ENCODE results near the gene MARK1. TPM values are rescaled to one million over a fixed set of nuclear protein-coding genes. Genes with fewer than 3 reads are reported as not detected.

Gene MARK1
- total and polyA plus RNA-seq, 2 of the 13 experiments (the other 11 are each of a cell fraction or from before 2014, with no cell fraction given) = not detected

- TF ChIP-seq HOXA3 (CRISPR knock-in tag; IDR thresholded peaks at IDR 0.05) (peak; percentile 40; the same call in 1 of the 2 replicates), HNF1A (IDR thresholded peaks at IDR 0.05; ENCODE audit: low read depth) (no peak), HNF1A (CRISPR knock-in tag; IDR thresholded peaks at IDR 0.05; ENCODE audit: borderline replicate concordance) (peak; percentile 68; the same call in 1 of the 2 replicates), NR2F2 (IDR thresholded peaks at IDR 0.05; ENCODE audit: borderline replicate concordance, low read depth) (0 out of 2 replicates have a peak, but pooled peaks have one; percentile 55), MIXL1 (CRISPR knock-in tag; IDR thresholded peaks at IDR 0.05) (peak; percentile 25; the same call in 1 of the 2 replicates), PAXIP1 (CRISPR knock-in tag; conservative IDR thresholded peaks at IDR 0.05) (peak; percentile 67), HMG20A (CRISPR knock-in tag; IDR thresholded peaks at IDR 0.05; ENCODE audit: borderline replicate concordance) (peak; percentile 61; the same call in 1 of the 2 replicates), LCORL (IDR thresholded peaks at IDR 0.05) (no peak), LCORL (CRISPR knock-in tag; IDR thresholded peaks at IDR 0.05) (no peak), EP300 (IDR thresholded peaks at IDR 0.05; ENCODE audit: low read depth in 2 of 2, low read length in 2 of 2) (0 out of 4 replicates have a peak, but pooled peaks of 1 of the 2 experiments have one; percentile 43), EP300 (CRISPR knock-in tag; IDR thresholded peaks at IDR 0.05; ENCODE audit: borderline replicate concordance) (no peak), NR2F6 (IDR thresholded peaks at IDR 0.05) (peak; percentile 88), NR2F6 (CRISPR knock-in tag; IDR thresholded peaks at IDR 0.05) (peak; percentile 95), HDAC2 (CRISPR knock-in tag; IDR thresholded peaks at IDR 0.05) (peak; percentile 39; the same call in 1 of the 2 replicates)
- TF ChIP-seq, protein P1, sequence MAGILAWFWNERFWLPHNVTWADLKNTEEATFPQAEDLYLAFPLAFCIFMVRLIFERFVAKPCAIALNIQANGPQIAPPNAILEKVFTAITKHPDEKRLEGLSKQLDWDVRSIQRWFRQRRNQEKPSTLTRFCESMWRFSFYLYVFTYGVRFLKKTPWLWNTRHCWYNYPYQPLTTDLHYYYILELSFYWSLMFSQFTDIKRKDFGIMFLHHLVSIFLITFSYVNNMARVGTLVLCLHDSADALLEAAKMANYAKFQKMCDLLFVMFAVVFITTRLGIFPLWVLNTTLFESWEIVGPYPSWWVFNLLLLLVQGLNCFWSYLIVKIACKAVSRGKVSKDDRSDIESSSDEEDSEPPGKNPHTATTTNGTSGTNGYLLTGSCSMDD (CRISPR knock-in tag; IDR thresholded peaks at IDR 0.05) = no peak
- TF ChIP-seq, protein P2, sequence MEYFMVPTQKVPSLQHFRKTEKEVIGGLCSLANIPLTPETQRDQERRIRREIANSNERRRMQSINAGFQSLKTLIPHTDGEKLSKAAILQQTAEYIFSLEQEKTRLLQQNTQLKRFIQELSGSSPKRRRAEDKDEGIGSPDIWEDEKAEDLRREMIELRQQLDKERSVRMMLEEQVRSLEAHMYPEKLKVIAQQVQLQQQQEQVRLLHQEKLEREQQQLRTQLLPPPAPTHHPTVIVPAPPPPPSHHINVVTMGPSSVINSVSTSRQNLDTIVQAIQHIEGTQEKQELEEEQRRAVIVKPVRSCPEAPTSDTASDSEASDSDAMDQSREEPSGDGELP (IDR thresholded peaks at IDR 0.05; ENCODE audit: borderline replicate concordance, low read depth) = peak; percentile 18; the same call in 1 of the 2 replicates
- TF ChIP-seq, protein P3, sequence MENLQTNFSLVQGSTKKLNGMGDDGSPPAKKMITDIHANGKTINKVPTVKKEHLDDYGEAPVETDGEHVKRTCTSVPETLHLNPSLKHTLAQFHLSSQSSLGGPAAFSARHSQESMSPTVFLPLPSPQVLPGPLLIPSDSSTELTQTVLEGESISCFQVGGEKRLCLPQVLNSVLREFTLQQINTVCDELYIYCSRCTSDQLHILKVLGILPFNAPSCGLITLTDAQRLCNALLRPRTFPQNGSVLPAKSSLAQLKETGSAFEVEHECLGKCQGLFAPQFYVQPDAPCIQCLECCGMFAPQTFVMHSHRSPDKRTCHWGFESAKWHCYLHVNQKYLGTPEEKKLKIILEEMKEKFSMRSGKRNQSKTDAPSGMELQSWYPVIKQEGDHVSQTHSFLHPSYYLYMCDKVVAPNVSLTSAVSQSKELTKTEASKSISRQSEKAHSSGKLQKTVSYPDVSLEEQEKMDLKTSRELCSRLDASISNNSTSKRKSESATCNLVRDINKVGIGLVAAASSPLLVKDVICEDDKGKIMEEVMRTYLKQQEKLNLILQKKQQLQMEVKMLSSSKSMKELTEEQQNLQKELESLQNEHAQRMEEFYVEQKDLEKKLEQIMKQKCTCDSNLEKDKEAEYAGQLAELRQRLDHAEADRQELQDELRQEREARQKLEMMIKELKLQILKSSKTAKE (CRISPR knock-in tag; IDR thresholded peaks at IDR 0.05; ENCODE audit: borderline replicate concordance) = peak; percentile 54; the same call in 1 of the 2 replicates
Observed at GRCh38 chr1:220711056-220711809, 183.3 kb downstream of the MARK1 start (continued).
